WTC11 (cell line): ENCODE measurements around the gene NR1D1. TPM values are rescaled to one million over a fixed set of nuclear protein-coding genes. Genes with fewer than 3 reads are reported as not detected.

ENCODE experiments used
- ATAC-seq: fragments of 200-7000 bp; cut with Tn5 transposase; 2 replicates; pipeline ENCODE4 v1.10.0; 2021; ENCODE audit warnings: mild to moderate bottlenecking, moderate library complexity
- CTCF ChIA-PET: fragments of 300-600 bp; sonication (Branson Sonifier 250); formaldehyde crosslinking; loops from one replicate; lab custom pipeline; 2021; ENCODE audit warnings: antibody characterized with exemption; lab: Charles Lee
- POLR2A ChIA-PET: fragments of 350-600 bp; sonication (Branson Sonifier 250); formaldehyde crosslinking; loops from one replicate; lab custom pipeline; 2021; ENCODE audit warnings: antibody characterized with exemption; lab: Charles Lee
- DNase-seq: peaks from one replicate; pipeline ENCODE4 v3.0.0; 2021; ENCODE audit warnings: low spot score
- H3K27ac Mint-ChIP-seq: 2 replicates; pipeline ENCODE4 v1.8.0; 2021; ENCODE audit warnings: mixed read lengths
- H3K27me3 Mint-ChIP-seq: 2 replicates; pipeline ENCODE4 v1.8.0; 2021; ENCODE audit warnings: low read depth, mild to moderate bottlenecking, moderate library complexity, mixed read lengths
- H3K36me3 Mint-ChIP-seq: 2 replicates; pipeline ENCODE4 v1.8.0; 2021; ENCODE audit warnings: mixed read lengths
- H3K4me1 Mint-ChIP-seq: 2 replicates; pipeline ENCODE4 v1.8.0; 2022; ENCODE audit warnings: mixed read lengths
- H3K4me3 Mint-ChIP-seq: 2 replicates; pipeline ENCODE4 v1.8.0; 2021; ENCODE audit warnings: mild to moderate bottlenecking, moderate library complexity, mixed read lengths
- H3K9me3 Mint-ChIP-seq: 2 replicates; pipeline ENCODE4 v1.8.0; 2021; ENCODE audit warnings: mixed read lengths
- ARID4B ChIP-seq: sonication (generic); formaldehyde crosslinking; IDR thresholded peaks from 2 replicates; pipeline ENCODE4 v1.8.0; 2023; ENCODE audit warnings: missing genetic modification reagents, mild to moderate bottlenecking, borderline replicate concordance
- EMX1 ChIP-seq: fragments of 250-450 bp; sonication (Bioruptor Pico); IDR thresholded peaks from 2 replicates; pipeline ENCODE4 v1.8.0; 2021; ENCODE audit warnings: mild to moderate bottlenecking
- ERG ChIP-seq: fragments of 250-450 bp; sonication (Bioruptor Pico); IDR thresholded peaks from 2 replicates; pipeline ENCODE4 v1.8.0; 2021; ENCODE audit warnings: mild to moderate bottlenecking
- ETV6 ChIP-seq: sonication (generic); formaldehyde crosslinking; IDR thresholded peaks from 2 replicates; pipeline ENCODE4 v1.8.1; 2022; ENCODE audit warnings: mild to moderate bottlenecking, missing genetic modification reagents
- FOXP4 ChIP-seq: sonication (generic); formaldehyde crosslinking; IDR thresholded peaks from 2 replicates; pipeline ENCODE4 v1.8.0; 2022; ENCODE audit warnings: mild to moderate bottlenecking, missing genetic modification reagents
- GRHL2 ChIP-seq: fragments of 250-450 bp; sonication (Bioruptor Pico); IDR thresholded peaks from 2 replicates; pipeline ENCODE4 v1.8.0; 2022; ENCODE audit warnings: mild to moderate bottlenecking, moderate library complexity; ENCODE audit not compliant: insufficient replicate concordance, severe bottlenecking
- GTF2I ChIP-seq: fragments of 250-450 bp; sonication (Bioruptor Pico); conservative IDR thresholded peaks from 2 replicates; pipeline ENCODE4 v1.4.0; 2021; ENCODE audit warnings: mild to moderate bottlenecking
- MYBL2 ChIP-seq: sonication (generic); formaldehyde crosslinking; IDR thresholded peaks from 2 replicates; pipeline ENCODE4 v1.8.1; 2023; ENCODE audit warnings: mild to moderate bottlenecking, moderate library complexity, missing genetic modification reagents
- NFATC4 ChIP-seq: fragments of 250-450 bp; sonication (Bioruptor Pico); IDR thresholded peaks from 2 replicates; pipeline ENCODE4 v1.9.0; 2021; ENCODE audit warnings: mild to moderate bottlenecking
- NFE2L1 ChIP-seq: sonication (generic); formaldehyde crosslinking; IDR thresholded peaks from 2 replicates; pipeline ENCODE4 v1.8.1; 2023; ENCODE audit warnings: missing genetic modification reagents
- NR2C2 ChIP-seq: sonication (generic); formaldehyde crosslinking; IDR thresholded peaks from 2 replicates; pipeline ENCODE4 v1.8.0; 2022; ENCODE audit warnings: mild to moderate bottlenecking, missing genetic modification reagents
- PRRX2 ChIP-seq: fragments of 250-450 bp; sonication (Bioruptor Pico); IDR thresholded peaks from 2 replicates; pipeline ENCODE4 v1.8.0; 2021; ENCODE audit warnings: mild to moderate bottlenecking
- total RNA-seq: library from RNA; stranded (reverse); gene quantifications from 3 replicates; pipeline ENCODE4 v1.2.3, GENCODE V29; 2021
- TF ChIP-seq, protein P1 (sequence below): sonication (generic); formaldehyde crosslinking; IDR thresholded peaks from 2 replicates; pipeline ENCODE4 v1.8.1; 2023; ENCODE audit warnings: mild to moderate bottlenecking, missing genetic modification reagents
- TF ChIP-seq, protein P2 (sequence below): fragments of 250-450 bp; sonication (Bioruptor Pico); IDR thresholded peaks from 2 replicates; pipeline ENCODE4 v1.9.0; 2021; ENCODE audit warnings: moderate library complexity, mild to moderate bottlenecking, inconsistent platforms, borderline replicate concordance
- TF ChIP-seq, protein P3 (sequence below): sonication (generic); formaldehyde crosslinking; conservative IDR thresholded peaks from 2 replicates; pipeline ENCODE4 v1.8.1; 2023; ENCODE audit warnings: mild to moderate bottlenecking, low read depth, missing genetic modification reagents, moderate library complexity
- TF ChIP-seq, protein P4 (sequence below): sonication (generic); formaldehyde crosslinking; IDR thresholded peaks from 2 replicates; pipeline ENCODE4 v1.8.1; 2022; ENCODE audit warnings: low read depth, mild to moderate bottlenecking, moderate library complexity, missing genetic modification reagents, borderline replicate concordance
- TF ChIP-seq, protein P5 (sequence below): sonication (generic); formaldehyde crosslinking; IDR thresholded peaks from 2 replicates; pipeline ENCODE4 v1.8.0; 2022; ENCODE audit warnings: missing genetic modification reagents

The NR1D1 gene
- total RNA-seq, 1 experiment from 2014 or later, result 5.6 TPM

- TF ChIP-seq GRHL2 (CRISPR knock-in tag) (no peak), ETV6 (CRISPR knock-in tag) (no peak), ARID4B (CRISPR knock-in tag) (no peak), FOXP4 (CRISPR knock-in tag) (no peak), PRRX2 (CRISPR knock-in tag) (no peak), MYBL2 (CRISPR knock-in tag) (no peak), NFATC4 (CRISPR knock-in tag) (no peak), GTF2I (CRISPR knock-in tag) (no peak), NFE2L1 (no peak), ERG (CRISPR knock-in tag) (no peak), EMX1 (no peak), NR2C2 (CRISPR knock-in tag) (no peak)
- TF ChIP-seq, protein P1, sequence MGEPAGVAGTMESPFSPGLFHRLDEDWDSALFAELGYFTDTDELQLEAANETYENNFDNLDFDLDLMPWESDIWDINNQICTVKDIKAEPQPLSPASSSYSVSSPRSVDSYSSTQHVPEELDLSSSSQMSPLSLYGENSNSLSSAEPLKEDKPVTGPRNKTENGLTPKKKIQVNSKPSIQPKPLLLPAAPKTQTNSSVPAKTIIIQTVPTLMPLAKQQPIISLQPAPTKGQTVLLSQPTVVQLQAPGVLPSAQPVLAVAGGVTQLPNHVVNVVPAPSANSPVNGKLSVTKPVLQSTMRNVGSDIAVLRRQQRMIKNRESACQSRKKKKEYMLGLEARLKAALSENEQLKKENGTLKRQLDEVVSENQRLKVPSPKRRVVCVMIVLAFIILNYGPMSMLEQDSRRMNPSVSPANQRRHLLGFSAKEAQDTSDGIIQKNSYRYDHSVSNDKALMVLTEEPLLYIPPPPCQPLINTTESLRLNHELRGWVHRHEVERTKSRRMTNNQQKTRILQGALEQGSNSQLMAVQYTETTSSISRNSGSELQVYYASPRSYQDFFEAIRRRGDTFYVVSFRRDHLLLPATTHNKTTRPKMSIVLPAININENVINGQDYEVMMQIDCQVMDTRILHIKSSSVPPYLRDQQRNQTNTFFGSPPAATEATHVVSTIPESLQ (CRISPR knock-in tag), result no peak
- TF ChIP-seq, protein P2, sequence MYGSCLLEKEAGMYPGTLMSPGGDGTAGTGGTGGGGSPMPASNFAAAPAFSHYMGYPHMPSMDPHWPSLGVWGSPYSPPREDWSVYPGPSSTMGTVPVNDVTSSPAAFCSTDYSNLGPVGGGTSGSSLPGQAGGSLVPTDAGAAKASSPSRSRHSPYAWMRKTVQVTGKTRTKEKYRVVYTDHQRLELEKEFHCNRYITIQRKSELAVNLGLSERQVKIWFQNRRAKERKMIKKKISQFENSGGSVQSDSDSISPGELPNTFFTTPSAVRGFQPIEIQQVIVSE (CRISPR knock-in tag), result no peak
- TF ChIP-seq, protein P3, sequence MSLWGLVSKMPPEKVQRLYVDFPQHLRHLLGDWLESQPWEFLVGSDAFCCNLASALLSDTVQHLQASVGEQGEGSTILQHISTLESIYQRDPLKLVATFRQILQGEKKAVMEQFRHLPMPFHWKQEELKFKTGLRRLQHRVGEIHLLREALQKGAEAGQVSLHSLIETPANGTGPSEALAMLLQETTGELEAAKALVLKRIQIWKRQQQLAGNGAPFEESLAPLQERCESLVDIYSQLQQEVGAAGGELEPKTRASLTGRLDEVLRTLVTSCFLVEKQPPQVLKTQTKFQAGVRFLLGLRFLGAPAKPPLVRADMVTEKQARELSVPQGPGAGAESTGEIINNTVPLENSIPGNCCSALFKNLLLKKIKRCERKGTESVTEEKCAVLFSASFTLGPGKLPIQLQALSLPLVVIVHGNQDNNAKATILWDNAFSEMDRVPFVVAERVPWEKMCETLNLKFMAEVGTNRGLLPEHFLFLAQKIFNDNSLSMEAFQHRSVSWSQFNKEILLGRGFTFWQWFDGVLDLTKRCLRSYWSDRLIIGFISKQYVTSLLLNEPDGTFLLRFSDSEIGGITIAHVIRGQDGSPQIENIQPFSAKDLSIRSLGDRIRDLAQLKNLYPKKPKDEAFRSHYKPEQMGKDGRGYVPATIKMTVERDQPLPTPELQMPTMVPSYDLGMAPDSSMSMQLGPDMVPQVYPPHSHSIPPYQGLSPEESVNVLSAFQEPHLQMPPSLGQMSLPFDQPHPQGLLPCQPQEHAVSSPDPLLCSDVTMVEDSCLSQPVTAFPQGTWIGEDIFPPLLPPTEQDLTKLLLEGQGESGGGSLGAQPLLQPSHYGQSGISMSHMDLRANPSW (CRISPR knock-in tag), result no peak
- TF ChIP-seq, protein P4, sequence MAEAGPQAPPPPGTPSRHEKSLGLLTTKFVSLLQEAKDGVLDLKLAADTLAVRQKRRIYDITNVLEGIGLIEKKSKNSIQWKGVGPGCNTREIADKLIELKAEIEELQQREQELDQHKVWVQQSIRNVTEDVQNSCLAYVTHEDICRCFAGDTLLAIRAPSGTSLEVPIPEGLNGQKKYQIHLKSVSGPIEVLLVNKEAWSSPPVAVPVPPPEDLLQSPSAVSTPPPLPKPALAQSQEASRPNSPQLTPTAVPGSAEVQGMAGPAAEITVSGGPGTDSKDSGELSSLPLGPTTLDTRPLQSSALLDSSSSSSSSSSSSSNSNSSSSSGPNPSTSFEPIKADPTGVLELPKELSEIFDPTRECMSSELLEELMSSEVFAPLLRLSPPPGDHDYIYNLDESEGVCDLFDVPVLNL, result no peak
- TF ChIP-seq, protein P5, sequence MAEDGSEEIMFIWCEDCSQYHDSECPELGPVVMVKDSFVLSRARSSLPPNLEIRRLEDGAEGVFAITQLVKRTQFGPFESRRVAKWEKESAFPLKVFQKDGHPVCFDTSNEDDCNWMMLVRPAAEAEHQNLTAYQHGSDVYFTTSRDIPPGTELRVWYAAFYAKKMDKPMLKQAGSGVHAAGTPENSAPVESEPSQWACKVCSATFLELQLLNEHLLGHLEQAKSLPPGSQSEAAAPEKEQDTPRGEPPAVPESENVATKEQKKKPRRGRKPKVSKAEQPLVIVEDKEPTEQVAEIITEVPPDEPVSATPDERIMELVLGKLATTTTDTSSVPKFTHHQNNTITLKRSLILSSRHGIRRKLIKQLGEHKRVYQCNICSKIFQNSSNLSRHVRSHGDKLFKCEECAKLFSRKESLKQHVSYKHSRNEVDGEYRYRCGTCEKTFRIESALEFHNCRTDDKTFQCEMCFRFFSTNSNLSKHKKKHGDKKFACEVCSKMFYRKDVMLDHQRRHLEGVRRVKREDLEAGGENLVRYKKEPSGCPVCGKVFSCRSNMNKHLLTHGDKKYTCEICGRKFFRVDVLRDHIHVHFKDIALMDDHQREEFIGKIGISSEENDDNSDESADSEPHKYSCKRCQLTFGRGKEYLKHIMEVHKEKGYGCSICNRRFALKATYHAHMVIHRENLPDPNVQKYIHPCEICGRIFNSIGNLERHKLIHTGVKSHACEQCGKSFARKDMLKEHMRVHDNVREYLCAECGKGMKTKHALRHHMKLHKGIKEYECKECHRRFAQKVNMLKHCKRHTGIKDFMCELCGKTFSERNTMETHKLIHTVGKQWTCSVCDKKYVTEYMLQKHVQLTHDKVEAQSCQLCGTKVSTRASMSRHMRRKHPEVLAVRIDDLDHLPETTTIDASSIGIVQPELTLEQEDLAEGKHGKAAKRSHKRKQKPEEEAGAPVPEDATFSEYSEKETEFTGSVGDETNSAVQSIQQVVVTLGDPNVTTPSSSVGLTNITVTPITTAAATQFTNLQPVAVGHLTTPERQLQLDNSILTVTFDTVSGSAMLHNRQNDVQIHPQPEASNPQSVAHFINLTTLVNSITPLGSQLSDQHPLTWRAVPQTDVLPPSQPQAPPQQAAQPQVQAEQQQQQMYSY (CRISPR knock-in tag), result no peak
- Mint-ChIP-seq H3K4me3 (no peak overlapping the region), H3K27ac (no peak overlapping the region), H3K36me3 (no peaks in the 10 kb centered on the region), H3K9me3 (no peaks in the 10 kb centered on the region), H3K4me1 (peaks cover 74% of the 10 kb centered on the region), H3K27me3 (no peaks in the 10 kb centered on the region)
- CTCF ChIA-PET, result interaction anchor here (1.0 to 7.3 kb wide), 11 partner anchors 9 to 44 kb away, joined by 3 to 193 read pairs (median 11); partner anchors contain the start of genes NR1D1 and THRA
- POLR2A ChIA-PET, result no interaction called here
- DNase-seq (no peak), ATAC-seq (no peak)
Observed at GRCh38 chr17:40072040-40072734, 28.2 kb downstream of the NR1D1 start.
